HG02970 (cell line): ENCODE data around the gene ANXA6.
"Not testable (repeated sequence)": the region's sequence is repeated elsewhere in the genome, so short reads cannot be mapped to it uniquely, and the experiment has no call there.

Source experiments
- ATAC-seq: cut with Tn5 transposase; IDR thresholded peaks from one replicate; pipeline ENCODE4 v1.9.1; 2021; ENCODE audit warnings: mild to moderate bottlenecking, moderate library complexity, moderate number of reproducible peaks; ENCODE audit not compliant: unreplicated experiment, low FRiP score

Gene ANXA6

DNA sequence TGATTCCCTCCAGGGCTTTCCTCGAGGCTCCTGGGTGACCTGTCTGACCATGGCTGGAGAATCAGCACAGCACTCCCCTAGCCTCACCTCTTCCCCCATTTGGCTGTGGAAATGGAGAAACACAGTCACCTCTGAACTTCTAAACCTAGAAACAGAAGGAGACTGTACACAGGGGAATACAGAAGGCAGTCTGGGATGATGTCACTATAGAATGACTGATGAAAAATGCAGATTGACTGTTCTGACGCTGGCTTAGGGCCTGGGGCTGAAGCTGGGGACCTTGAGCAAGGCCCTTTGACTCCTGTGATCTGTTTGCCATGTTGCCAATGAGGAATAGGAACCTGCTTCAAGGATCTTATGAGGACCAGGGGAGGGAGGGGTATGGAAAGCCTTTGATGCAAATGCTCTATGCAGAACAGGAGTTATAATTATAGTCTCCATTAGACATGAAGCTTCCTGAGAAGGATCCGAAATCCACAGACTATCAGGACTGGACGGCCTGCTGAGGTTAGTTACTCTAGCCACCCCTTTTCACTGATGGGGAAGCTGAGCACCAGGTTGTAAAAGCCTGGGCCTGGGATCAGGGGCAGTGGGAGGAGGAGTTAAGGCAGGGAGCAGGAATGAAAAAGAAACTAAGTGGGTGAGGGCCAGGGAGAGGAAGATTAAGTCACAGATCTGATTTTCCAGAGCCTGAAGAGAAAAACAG, 24.4 kb upstream of the ANXA6 start:
- no peak for ATAC-seq

DNA sequence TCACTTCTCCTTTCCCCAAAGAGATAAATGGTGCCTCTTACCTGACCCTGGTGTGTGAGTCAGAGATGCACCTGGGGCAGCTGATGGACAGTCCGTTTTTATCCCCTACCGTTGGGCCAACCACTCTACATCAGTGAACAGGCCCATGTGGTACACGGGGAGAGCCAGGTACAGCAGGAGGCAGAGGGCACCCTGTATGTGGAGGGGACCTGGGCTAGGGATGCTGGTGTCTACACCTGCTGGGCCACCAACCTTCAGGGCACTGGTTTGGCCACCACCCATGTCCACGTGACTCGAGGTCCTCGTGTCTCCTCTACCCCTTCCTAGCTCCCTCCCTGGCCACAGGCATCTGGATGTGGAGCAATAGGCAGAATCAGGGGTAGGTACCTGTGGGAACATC, 22.7 kb upstream of the ANXA6 start:
- no peak for ATAC-seq

DNA sequence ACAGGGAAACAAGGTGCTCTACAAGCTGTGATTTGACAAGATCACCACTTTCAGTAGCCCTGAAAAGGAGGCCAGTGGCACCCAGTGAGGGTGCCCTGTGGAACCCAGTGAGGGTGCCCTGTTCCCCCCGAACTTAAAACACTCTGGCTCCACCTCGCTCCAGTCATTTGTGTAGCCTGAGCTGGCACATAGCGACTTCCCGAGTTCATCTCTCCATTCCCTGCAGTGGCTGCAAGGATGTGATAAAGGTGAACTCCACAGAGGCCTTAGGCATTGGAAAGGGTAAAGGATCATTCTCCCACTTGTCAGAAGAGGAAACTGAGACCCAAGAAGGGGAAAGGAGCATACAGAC, 21.9 kb upstream of the ANXA6 start:
- no peak for ATAC-seq

DNA sequence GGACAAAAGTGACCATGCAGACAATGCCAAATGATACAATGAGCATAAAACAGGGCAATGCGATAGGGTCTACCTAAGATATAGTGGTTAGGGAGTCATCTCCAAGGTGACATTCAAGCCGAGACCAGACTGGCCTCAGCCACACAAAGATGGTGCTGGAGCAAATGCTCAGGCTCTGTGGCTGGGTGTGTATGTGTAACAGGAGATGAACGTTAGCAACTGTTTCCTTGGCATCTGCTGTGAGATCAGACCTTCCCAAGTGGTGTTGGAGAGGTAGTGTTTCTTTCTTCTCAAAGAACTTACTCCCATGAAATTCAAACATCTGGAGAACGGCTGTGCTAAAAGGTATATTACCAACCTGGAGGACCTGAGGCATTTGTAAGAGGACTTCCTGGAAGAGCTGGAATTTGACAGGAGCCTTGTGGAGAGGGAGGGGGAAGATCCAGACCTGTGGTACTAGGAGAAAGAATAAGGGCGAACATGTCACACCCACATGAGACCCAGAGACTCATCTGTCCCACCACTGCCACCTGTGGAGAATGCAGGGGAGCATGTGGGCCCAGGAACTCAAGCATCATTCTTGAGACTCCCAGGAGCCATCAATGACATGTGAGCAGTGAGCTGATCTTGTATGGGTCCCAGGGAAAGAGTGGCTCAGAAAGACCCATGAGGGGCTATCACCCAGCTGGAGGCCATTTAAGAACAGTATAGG, 21.4 kb upstream of the ANXA6 start:
- ATAC-seq = no peak

DNA sequence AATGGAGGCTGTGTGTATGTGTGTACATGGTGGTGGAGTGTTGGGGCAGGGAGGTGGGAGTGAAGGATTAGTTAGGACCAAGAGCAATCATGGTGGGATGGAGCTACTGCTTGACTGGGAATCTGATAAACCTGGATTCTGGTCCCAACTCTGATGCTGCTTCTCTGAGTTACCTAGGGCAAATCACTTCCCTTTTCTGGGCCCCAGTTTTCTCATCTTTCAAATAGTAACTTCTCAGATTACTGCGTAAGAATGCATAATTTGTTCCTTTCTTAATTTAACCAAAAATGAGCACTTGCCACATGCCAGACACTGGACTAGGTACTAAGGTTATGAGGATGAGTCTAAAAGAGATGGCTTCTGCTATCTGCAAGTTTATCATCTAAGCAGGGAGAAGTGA, 20.8 kb upstream of the ANXA6 start:
- ATAC-seq = no peak

DNA sequence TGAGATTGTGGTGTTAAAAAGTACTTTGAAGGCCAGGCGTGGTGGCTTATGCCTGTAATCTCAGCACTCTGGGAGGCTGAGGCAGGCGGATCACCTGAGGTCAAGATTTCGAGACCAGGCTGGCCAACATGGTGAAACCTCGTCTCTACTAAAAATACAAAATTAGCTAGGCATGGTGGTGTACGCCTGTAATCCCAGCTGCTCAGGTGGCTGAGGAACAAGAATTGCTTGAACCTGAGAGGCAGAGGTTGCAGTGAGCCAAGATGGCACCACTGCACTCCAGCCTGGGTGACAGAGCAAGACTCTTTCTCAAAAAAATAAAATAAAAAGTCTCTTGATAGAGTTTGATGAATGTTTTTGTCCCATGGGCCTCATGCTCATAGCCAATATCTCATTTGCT, 18.7 kb upstream of the ANXA6 start:
- ATAC-seq = not testable (repeated sequence)

DNA sequence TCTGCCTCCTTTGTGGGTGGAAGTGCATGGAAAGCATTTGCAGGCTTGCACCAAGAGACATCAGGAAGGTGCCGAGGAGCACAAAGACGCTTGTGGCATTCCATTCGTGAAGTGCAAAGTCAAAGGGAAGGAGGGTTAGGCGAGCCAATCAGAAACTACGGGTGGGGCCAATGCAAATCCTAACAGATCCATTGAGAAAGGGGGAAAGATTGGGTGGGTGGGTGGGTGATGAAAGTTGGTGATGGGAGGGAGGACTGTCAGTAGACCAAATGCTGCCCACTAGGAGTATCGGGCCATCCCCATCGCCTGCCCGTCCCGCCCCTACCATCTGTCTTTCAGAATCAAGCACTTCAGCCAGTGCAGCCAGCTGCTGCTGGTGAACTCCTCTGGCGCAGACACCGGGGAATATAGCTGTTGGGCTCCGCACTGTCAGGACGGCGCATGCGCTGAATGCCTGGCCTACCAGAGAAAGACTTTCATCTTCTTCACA, 17.1 kb upstream of the ANXA6 start:
- ATAC-seq = no peak

DNA sequence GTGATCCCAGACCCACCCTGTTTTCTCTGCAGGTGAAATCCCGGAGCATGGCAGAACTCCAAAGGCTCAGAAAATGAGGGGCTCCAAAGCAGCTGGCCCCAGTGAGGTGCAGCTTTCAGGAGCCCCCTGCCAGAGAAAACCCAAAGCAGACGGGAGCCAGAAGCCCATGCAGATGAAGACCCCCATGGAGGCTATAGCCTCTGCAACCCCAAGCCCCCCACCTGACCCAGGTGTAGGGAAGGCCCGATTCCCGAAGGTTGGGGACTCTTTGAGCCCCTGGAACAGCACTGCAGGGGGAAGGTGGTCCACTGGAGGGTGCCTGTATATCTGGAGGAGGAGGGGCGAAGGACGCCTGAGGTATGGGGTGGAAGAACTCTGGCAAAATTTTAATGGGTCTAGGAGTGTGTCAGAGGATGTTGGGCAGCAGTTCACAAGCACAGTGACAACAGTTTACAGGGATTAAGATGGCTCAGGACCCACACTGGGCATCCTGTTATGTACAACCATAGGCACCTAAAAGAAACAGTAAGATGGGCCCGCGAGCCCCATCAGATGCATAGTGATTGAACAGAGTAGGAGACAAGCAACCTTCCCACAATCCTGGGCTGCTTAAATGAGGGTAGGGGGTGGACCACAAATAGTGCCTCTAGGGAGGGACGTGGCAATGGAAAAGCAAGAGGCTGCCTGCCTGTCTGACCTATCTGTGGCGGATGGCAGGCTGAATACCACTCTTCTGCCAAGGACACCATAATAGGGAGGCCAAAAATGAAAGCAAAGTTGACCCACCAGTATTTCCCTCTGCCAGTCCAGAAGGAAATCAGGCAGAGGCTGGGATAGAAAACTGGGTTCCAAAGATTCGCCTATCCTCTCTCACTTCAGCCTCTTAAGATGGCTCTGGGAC, 16.4 kb upstream of the ANXA6 start:
- no peak for ATAC-seq

DNA sequence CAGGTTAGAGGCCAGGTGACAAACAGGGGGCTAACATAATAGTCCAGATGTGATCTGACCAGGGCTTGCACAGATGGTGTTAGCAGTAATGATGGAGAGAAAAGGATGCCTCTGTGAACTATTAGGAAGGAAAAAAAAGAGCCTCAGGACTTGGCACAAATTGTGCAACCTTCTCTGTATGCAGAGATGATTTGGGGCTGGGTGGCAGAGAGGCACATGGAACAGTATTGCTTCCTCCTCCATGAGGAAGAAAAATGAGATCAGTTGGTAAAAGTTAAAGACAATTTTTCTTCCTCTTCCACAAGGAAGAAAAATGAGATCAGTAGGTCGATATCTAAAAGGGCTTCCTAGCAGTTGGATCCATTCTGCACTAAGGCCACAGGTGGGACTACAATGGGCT, 13.9 kb upstream of the ANXA6 start:
- no peak for ATAC-seq

DNA sequence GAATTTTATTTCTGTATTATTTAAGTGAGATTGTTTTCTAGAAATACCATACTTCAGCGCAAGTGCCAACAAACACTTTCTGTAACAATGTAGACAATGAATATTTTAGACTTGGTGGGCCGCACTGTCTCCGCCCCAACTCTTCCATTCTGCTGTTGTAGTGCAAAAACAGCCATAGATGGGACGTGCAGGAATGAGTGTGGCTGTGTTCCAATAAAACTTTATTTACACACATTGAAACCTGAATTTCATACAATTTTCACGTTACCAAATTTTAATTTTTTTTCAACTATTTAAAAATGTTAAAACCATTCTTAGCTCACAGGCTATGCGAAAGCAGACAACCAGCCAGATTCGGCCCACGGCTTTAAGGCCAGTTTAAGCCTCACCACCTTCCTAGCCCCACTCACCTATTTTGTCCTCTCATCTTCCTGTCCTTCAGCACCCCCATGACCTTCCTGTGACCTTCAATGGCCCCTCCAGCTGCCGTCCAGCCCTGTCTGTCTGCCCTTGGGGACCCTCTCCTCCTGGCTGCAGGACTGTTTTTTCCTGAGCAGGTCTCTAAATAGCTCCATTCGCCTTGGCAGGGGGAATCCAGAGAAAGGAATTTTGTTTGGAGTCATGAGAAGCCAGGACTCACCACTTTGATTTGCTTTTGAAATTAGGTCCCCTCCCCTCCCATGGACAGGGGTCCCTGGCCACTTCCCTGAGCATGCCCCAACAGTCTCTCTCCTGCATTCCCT, 11.2 kb upstream of the ANXA6 start:
- ATAC-seq = no peak

DNA sequence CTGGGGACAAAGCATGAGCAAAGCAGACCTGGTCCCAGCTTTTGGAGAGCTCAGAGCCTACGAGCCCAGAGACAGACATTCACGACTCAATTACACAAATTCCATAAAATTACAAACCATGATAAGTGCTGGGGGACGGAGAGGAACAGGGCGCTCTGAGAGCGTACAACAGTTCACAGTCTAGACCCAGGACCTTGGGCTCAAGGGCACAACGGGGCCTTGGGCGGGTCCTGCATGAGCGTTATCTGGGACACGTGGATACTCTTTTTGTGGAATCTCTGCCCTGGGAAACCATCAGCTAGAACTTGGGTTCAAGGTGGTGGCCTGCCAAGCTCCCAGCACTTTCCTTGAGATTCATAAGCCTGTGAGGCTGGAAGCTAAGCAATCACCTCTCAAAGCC, 9.4 kb upstream of the ANXA6 start:
- no peak for ATAC-seq

DNA sequence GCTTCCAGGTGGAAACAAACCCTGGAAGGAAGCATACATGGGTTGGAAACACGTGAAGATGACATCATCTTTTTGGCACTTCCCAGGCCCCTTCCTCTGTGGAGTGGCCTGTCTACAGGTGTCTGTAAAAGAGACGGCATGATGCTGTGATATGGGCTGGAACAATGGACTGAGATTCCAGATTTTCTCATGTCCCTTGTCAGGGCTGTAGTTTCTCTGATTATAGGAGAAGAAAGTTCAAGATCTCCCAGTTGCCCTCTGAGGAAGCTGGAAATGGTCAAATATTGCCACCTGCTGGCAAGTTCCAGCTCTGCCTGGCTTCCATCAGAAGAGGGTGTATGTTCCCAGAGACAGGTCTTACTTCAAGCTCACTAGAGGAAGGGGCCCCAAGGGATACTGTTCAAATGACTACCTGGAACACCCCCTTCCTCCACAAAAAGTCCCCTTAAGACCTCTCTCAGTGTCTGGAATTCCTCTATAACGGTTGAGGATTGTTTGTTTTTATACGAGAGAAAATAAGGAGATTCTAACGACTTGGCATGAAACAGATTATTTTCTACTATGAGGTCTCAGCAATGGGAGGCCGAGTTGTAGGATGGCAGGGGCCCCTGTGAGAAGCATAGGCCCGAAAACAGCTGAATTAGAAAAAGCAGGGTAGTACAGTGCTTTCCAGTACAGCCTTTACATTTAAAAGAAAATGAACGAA, 7.3 kb upstream of the ANXA6 start:
- ATAC-seq = no peak

DNA sequence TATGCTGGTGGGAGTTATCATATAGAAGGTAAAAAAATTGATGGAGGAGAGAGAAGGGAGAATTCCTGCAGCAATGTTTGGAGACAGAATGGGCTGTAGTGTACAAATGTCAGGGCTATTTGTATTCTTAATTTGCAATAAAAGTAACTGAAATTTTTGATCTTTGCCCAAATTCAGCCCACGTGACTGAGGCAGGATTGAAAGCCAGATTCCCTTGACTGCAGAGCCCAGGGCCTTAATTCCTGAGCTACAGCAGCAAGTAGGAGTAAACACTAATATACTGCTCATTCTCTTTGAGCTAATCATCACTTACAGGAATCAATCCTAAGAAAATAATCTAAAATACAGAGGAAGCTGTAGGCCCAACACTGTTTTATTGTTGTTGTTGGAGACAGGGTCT, 5.2 kb upstream of the ANXA6 start:
- ATAC-seq = no peak

DNA sequence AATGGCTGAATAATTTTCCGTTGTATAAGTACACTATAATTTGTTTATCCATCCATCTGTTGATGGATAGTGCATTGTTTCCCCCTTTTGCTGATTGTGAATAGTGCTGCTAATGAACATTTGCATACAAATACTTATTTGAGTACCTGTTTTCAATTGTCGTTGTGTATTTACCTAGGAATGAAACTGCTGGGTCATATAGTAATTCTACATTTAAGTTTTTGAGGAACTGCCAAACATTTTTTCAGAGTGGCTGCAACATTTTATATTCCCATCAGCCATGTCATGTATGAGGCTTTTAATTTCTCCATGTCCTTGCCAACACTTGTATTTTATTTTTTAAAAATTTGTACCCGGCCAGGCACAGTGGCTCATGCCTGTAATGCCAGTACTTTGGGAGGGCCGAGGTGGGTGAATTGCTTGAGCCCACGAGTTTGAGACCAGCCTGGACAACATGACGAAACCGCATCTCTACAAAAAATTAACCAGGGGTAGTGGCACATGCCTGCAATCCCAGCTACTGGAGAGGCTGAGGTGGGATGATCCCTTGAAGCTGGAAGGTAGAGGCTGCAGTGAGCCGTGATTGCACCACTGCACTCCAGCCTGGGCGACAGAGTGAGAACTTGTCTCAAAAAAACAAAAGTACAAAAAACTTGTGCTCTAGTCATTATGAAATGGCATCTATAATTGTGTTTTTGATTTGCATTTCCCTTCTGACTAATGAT, 2.2 kb upstream of the ANXA6 start:
- no peak for ATAC-seq

DNA sequence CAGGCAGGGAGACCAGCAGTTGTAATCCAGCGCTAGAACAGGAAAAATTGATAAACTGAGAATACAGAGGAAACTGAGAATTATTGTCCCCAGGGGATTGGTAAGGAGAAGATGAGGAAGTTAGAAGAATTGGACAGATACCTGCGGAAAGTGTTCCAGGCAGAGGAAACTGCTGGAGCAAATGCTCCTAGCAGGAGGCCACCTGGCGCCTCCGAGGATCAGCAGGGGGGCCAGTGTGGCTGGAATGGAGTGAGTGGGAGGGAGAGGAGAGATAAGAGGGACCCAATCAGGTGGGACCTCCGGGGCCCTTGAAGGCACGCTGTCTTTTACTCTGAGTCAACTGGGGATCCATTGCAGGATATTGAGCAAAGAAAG, 695 bp upstream of the ANXA6 start:
- ATAC-seq = no peak

DNA sequence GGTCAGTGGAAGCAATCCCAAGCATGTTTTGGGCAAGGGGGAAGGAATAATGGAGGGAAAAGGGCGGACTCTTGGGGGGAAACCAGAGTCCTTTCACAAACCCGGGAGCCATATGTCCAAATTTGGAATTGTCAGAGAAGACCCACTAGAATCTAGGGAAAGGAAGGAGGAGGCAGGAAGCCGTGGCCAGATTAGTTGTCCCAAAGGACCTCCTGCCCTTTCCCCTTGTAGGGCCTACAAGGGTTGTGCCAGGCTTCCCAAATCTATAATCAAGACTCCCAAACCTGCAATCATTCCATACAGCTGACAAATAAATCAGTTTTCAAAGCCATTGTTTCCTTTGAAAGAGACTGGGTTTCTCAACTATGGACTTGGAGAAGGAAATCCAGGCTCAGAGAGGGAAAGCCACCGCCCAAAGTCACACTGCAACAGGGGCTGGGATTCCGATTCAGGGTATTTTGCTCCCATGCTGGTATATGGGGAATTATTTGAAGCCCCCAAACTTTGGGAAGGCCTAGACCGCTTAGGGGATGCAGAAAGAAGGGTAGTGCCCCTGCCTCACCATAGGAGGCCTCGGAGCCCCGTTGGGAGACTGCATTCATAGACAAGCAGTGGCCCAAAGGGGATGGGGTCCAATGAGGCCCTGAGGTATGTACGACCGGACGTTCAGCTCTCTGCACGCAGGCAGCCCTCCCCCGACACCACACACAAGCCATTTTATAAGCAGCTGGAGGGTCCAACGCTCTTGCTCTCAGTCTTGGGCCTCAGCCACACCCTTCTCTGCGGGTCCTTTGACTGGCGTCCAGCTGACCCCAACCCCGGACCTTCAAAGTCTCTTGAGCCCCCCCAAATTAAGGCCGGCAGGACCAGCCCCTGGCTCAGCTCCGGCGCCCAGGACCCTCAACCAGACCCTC, 815 bp downstream of the ANXA6 start:
- ATAC-seq = no peak

DNA sequence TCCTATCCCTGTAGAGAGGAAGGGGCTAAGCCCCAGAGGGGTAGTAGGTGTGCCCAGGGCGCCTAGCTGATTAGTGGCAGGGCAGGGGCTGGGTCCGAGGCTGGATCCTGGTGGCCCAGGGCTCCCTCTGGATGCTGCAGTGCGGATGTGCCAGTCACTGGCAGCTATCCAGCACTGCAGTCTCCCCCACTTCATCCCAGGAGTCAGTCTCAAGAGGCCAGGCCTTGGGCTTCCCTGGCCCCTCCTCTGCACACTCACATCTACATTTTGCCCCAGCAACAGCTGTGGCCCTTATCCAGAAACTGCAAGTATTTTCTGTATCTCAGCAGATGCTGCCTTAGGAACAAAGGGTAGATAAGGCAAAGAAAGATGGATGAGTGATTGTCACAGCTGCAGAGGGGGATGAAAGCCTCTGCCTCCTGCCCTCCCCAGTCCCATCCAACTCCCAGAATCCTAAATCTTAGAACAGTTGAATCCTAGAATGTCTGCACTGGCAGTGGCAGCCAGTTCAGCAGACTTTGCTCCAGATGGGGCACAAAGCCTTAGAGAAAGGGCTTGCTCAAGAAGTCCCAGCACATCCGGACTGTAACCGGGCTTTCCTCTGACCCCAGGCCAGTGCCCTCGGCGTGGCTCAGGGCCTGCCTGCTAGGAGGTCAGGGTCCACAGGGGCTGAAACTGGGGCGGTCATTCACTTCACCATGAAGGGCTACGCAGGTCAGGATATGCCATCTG, 1.6 kb downstream of the ANXA6 start:
- no peak for ATAC-seq
